DMS53 (cell line): ENCODE data around the gene DCAF6.
"Not testable (repeated sequence)": the region's sequence is repeated elsewhere in the genome, so short reads cannot be mapped to it uniquely, and the experiment has no call there.

Source experiments
- DNase-seq: peaks from one replicate; lab custom pipeline; 2025; lab: John Stamatoyannopoulos, UW

The DCAF6 gene, protein sequence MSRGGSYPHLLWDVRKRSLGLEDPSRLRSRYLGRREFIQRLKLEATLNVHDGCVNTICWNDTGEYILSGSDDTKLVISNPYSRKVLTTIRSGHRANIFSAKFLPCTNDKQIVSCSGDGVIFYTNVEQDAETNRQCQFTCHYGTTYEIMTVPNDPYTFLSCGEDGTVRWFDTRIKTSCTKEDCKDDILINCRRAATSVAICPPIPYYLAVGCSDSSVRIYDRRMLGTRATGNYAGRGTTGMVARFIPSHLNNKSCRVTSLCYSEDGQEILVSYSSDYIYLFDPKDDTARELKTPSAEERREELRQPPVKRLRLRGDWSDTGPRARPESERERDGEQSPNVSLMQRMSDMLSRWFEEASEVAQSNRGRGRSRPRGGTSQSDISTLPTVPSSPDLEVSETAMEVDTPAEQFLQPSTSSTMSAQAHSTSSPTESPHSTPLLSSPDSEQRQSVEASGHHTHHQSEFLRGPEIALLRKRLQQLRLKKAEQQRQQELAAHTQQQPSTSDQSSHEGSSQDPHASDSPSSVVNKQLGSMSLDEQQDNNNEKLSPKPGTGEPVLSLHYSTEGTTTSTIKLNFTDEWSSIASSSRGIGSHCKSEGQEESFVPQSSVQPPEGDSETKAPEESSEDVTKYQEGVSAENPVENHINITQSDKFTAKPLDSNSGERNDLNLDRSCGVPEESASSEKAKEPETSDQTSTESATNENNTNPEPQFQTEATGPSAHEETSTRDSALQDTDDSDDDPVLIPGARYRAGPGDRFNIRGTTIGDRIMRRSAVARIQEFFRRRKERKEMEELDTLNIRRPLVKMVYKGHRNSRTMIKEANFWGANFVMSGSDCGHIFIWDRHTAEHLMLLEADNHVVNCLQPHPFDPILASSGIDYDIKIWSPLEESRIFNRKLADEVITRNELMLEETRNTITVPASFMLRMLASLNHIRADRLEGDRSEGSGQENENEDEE

GRCh38 chr1:167936068-167936929 lies at the start of gene DCAF6:
DCAF6 (plus strand) TSS chr1:167936683; CDS start chr1:167936912, 229 bp downstream.
- peak; percentile 99 for DNase-seq

GRCh38 chr1:167887187-167887586 lies 49.3 kb upstream of the DCAF6 start:
- not testable (repeated sequence) for DNase-seq

DNA sequence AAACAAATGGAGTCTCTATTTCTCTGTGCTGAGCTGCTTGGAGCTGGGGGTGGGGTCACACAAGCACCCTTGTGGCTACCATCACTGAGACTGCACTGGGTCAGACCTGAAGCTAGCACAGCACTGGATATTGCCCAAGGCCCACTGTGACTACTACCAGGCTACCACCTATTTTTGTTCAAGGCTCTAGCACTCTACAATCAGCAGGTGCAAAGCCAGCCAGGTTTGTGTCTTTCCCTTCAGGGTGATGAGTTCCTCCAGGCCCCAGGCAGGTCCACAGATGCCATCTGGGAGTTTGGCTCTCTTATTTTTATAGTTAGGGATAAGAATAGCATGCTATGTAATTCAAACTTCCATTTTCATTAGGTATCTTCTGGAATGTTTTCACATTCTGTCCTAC lies 46.1 kb upstream of the DCAF6 start:
- DNase-seq = no peak

DNA sequence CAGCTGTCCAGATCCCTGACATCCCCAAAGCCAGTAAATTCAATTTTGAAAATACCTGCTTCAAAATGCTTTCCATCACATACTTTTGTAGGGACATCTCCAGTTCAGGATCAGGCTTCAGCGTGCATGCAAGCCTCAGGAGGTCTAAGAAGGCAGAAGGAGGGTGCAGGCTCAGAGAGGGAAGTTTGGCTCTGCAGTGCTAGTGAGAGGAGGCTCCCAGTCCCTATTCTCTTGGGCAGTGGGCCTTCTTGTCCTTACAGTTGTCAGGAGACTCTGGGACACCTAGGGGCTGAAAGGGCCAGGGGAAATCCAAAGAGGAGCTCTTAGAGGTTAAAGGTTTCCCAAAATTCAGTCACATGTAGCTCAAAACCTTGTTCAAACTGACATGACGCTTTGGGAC lies 42.7 kb upstream of the DCAF6 start:
- DNase-seq = no peak

DNA sequence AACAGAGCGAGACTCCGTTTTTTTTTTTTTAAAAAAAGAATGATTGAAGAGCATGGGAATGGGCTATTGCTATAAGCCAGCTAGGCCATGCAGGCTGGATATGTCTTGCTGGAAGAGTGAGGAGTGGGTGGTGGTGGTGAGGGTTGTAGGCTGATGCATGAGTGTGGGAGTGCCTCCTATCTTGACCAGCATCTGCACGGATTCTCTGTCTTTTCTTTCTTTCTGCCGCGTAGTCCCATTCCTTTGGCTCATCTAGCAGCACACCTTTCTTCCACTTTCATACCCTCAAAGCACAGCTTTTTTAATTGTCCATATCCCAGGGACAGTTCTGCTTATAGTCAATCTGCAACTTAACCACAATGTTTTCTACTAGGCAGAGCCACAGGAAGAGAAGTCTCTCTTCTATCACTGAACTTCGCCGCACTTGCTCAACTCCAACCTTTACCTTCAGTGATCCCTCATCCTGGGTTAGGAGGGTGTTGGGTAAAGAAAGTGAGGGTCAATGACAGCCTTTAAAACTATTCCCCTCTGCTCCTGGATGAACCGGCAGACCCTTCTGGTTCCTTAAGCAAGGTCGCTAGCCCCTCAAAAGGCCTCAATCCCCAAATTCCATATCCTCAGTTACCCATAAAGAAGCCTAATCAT lies 37.8 kb upstream of the DCAF6 start:
- no peak for DNase-seq

- DNase-seq = no peak
Observed at GRCh38 chr1:167899253-167899681, 37.2 kb upstream of the DCAF6 start.

- no peak for DNase-seq
Observed at GRCh38 chr1:167900907-167901306, 35.6 kb upstream of the DCAF6 start.

- peak; percentile 96 for DNase-seq
Observed at GRCh38 chr1:167904652-167905130, 31.8 kb upstream of the DCAF6 start.

- DNase-seq = peak; percentile 77
Observed at GRCh38 chr1:167905182-167905581, 31.3 kb upstream of the DCAF6 start.

- DNase-seq = peak; percentile 44
Observed at GRCh38 chr1:167905671-167906070, 30.8 kb upstream of the DCAF6 start.

- no peak for DNase-seq
Observed at GRCh38 chr1:167909691-167910180, 26.7 kb upstream of the DCAF6 start.

GRCh38 chr1:167910530-167910929 lies 26.0 kb upstream of the DCAF6 start:
- no peak for DNase-seq

DNA sequence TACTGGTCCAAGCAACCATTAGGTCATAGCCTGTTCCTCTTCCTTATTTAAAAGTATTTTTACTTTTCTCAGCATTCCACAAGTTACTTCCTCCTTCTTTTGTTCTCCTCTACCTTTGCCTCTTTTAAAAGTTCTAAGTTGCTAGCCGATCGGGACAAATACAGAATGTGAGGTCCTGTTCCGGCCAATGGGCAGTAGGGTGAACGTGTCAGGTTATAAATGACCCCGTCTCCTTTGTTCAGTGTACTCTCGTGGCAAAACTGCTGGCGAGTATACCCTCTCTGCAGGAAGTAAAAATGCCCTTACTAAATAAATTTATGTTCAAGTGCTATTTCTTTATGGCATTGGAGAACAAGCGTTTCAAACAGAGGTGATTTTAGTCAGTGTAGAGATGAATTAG lies 25.1 kb upstream of the DCAF6 start:
- DNase-seq = no peak

GRCh38 chr1:167912294-167912693 lies 24.2 kb upstream of the DCAF6 start:
- no peak for DNase-seq

DNA sequence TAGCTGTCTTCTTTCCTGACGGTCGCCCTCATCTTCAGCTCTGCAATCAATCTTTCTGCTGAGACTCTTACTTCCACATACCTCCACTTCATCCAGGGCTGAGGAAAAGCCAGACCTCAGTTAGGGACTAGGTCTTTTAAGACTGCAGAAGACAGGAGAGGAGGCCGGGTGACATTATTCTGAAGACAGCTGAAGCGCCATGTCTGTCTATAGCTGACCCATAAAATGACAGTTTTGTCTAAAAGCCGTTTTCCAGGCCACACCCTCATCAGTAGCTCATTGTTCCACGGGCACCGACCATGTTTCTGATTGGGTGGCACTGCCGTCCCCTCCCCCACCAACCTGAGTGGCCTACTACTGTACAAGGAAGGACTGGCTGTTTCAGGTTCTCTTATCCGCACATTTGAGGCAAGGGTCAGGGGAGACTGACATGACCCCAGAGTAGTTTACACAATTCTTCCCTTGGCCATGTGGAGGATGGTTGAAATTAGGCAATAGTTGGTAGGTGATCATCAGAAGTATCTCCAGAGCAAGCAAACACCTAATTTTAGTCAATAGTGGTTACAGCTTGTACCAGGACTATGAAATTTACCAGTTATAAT lies 22.5 kb upstream of the DCAF6 start, which contains the start of gene ADCY10:
ADCY10 (minus strand) TSS at position 240 of the 602 bp plus-strand sequence. CDS start 8,994 bp downstream, outside the sequence.
- no peak for DNase-seq

GRCh38 chr1:167915569-167915968 lies 20.9 kb upstream of the DCAF6 start:
- no peak for DNase-seq

DNA sequence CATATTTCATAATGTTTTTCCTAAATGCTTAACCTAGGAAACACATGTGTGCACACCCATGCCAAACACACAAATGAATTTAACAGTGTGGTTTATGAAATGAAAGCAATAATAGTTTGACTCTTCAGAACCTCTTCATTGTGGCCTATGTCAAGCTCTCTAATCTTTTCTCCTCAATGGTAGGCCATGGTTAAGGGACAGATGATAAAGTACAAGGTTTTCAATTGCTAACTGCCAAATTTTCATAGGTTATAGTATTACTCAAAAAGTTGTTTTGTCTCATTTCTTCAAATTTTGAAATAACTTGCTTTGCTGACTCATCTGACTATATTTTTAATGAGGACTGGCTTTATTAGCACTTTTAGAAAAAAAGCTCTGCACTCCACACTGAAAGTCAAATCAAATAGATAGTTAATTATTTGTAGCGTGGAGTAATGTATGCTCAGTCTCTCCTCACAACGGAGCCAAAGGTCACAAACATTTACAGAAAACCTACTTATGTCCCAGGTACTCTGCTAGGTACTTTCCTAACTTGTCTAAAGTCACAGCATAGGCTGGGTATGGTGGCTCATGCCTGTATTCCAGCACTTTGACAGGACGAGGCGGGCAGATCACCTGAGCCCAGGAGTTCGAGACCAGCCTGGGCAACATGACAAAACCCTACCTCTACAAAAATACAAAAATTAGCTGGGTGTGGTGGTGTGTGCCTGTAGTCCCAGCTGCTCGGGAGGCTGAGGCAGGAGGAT lies 19.5 kb upstream of the DCAF6 start:
- DNase-seq = peak; percentile 47

DNA sequence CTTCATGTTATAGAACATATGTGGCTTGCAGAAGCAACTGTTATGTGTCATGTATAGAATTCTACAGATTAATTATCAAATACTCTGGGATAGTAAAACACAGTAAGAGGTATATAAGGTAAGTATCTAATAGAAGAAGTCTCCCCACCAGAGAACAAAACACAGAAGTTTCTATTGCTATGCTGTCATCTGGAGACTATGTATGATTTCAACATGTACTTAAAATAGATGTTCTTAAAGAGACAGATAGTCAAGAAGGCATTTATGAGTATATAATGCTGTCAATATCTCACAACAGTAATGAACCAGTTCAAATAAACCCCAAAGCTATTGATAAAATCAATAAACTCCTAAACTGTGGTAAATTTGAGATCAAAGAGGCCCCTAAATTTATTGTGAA lies 14.5 kb upstream of the DCAF6 start:
- no peak for DNase-seq

DNA sequence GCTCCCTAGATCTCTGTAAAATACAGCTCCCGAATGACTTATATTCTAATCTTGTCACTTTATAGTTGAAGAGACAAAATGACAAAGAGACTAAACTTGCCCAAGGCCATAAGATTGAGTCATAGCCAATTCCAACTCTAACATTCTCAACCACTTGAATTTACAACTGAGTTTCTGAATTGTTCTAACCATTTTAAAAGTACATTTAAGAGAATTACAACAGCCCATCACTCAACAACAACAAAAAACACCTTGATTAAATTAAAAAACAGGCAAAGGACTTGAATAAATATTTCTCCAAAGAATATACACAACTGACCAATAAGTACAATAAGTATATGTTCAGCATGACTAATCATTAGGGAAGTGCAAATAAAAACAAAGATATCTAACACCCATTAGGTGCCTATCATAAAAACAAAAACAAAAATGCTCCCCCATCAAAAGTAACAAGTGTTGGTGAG lies 13.8 kb upstream of the DCAF6 start:
- DNase-seq = no peak
